OCI-M1 (cell line): Measurements from ENCODE around the gene ACTN1.

Experiments
- DNase-seq: peaks from one replicate; lab custom pipeline; 2025; lab: John Stamatoyannopoulos, UW

Gene ACTN1

GRCh38 chr14:68888883-68889282 lies 90.2 kb downstream of the ACTN1 start:
- no peak for DNase-seq

- DNase-seq: no peak
Measured at GRCh38 chr14:68888025-68888850, 90.9 kb downstream of the ACTN1 start.

GRCh38 chr14:68886109-68886434 lies 93.0 kb downstream of the ACTN1 start:
- no peak for DNase-seq

- DNase-seq: no peak
Measured at GRCh38 chr14:68885226-68886108, 93.6 kb downstream of the ACTN1 start.

GRCh38 chr14:68884031-68885030 lies 94.8 kb downstream of the ACTN1 start:
- DNase-seq: no peak

GRCh38 chr14:68882235-68882634 lies 96.9 kb downstream of the ACTN1 start:
- DNase-seq: no peak

- DNase-seq: no peak
Measured at GRCh38 chr14:68881396-68881795, 97.7 kb downstream of the ACTN1 start.

GRCh38 chr14:68880581-68881105 lies 98.5 kb downstream of the ACTN1 start:
- no peak for DNase-seq

- DNase-seq: no peak
Measured at GRCh38 chr14:68879841-68880575, 99.1 kb downstream of the ACTN1 start.

GRCh38 chr14:68879321-68879781 lies 99.8 kb downstream of the ACTN1 start:
- no peak for DNase-seq

- DNase-seq: no peak
Measured at GRCh38 chr14:68878908-68879307, 100.2 kb downstream of the ACTN1 start.

GRCh38 chr14:68877993-68878575 lies 101.0 kb downstream of the ACTN1 start:
- DNase-seq: no peak

GRCh38 chr14:68876976-68877375 lies 102.1 kb downstream of the ACTN1 start:
- DNase-seq: no peak

- DNase-seq: no peak
Measured at GRCh38 chr14:68874746-68875155, 104.4 kb downstream of the ACTN1 start.

- DNase-seq: no peak
Measured at GRCh38 chr14:68873376-68873775, 105.7 kb downstream of the ACTN1 start.

- no peak for DNase-seq
Measured at GRCh38 chr14:68871392-68871791, 107.7 kb downstream of the ACTN1 start.

GRCh38 chr14:68866991-68867533 lies 112.0 kb downstream of the ACTN1 start:
- no peak for DNase-seq

GRCh38 chr14:68865542-68865941 lies 113.6 kb downstream of the ACTN1 start:
- DNase-seq: peak; percentile 0

GRCh38 chr14:68864361-68864750 lies 114.7 kb downstream of the ACTN1 start:
- no peak for DNase-seq
